Activated CD4-positive, CD25-positive, alpha-beta regulatory T cell treated with anti-CD3 and anti-CD28 coated beads, Interleukin-2, amount 50 U/mL, for 72 hours (primary cell): ENCODE measurements around the gene ABR.
"Not testable (repeated sequence)": the region's sequence is repeated elsewhere in the genome, so short reads cannot be mapped to it uniquely, and the experiment has no call there.

Experiments
- DNase-seq: peaks from one replicate; pipeline ENCODE4 v3.0.0; 2021

ABR gene

DNA sequence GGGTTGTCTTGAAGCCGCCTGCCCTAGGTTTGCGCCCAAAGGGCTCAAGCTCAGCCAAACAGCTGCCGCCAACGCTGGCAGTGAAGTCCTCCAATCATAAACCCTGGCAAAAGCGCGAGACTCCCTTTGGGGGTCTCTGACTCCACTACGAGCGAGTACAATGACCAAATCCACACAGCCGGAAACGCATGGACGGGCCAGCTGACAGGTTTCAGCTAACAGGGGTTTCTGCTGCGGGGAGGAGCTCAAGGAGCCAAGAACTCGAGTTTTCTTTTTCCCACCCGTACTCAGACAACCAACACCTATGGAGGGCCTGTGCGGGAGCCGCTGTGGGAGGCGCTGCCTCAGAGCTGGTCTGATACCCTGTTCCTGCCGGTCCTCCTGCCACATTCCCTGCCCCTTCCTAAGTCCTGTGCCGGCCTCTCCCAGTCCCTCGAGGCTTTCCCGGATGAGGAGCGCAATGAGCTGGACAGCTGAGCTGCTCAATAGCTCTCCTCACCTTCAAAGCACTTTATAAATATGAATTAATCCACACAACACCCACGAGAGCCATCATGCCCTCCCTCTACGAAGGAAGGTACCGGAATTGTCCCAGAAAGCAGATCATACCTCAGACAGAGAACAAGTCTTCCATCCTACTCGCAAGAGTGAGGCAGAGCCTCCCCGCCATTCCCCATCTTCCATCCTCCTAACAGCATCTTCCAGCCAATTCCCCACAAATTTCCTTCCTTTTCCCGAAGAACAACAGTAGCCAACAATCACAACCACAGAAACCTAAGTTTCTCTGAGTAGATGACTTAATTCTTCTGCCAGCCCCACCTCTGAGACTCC is 6.1 kb downstream of the ABR start:
- DNase-seq, result no peak

GRCh38 chr17:1171953-1172352 is 7.8 kb downstream of the ABR start:
- DNase-seq, result no peak

- DNase-seq, result no peak
Observed at GRCh38 chr17:1170739-1171138, 9.0 kb downstream of the ABR start.

- DNase-seq, result no peak
Observed at GRCh38 chr17:1169929-1170312, 9.9 kb downstream of the ABR start.

- no peak for DNase-seq
Observed at GRCh38 chr17:1169221-1169928, 10.4 kb downstream of the ABR start.

- DNase-seq, result no peak
Observed at GRCh38 chr17:1168533-1169220, 11.1 kb downstream of the ABR start.

- DNase-seq, result no peak
Observed at GRCh38 chr17:1166276-1166675, 13.5 kb downstream of the ABR start.

DNA sequence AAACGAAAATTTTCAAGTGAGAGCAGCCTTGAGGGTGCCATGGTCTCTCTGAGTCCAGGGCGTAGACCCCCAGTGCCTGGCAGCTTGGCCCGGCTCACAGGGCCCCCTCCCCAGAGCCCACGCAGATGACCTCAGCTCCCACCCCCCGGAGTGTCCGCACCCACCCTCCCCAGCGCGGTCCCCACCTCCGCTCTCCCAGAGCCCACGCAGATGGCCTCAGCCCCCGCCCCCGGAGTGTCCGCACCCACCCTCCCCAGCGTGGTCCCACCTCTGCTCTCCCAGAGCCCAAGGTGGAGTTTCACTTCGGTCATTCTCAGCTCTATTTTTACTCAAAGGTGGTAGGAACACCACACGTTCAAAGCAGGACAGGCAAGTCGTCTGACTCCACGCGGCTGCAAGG is 13.9 kb downstream of the ABR start:
- no peak for DNase-seq

GRCh38 chr17:1164935-1165556 is 14.7 kb downstream of the ABR start:
- DNase-seq, result no peak

GRCh38 chr17:1162116-1162855 is 17.5 kb downstream of the ABR start:
- no peak for DNase-seq

DNA sequence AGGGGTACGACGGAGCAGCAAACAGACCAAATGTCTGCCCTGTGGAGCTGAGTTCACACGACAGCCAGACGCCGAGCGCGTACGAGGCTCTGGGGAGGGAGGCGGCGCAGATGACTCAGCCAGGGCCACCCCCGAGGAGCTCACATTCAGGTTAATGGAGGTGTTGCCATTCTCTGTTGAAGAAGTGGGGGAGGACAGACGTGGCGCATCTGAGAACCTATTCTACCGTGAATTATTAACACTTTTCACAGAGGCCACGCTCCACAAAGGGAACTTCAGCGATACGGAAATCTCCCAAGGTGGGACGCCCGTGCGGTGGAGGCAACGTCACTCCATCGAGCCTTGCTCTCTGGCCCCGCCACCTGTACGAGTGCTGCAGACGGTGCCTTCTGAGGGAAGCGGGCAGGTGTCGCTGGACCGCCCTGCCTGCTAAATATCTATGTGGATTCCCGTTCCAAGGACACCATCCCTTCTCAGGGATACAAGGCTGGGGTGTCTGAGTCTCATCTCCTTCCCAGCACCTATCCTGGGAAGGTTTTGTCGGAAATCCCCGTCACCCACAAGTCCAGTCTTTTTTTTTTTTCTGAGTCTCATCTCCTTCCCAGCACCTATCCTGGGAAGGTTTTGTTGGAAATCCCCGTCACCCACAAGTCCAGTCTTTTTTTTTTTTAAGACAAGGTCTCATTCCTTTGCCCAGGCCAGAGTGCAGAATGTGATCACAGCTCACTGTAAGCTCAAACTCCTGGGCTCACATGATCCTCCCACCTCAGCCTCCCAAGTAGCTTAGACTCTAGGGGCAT is 19.0 kb downstream of the ABR start:
- DNase-seq, result no peak

DNA sequence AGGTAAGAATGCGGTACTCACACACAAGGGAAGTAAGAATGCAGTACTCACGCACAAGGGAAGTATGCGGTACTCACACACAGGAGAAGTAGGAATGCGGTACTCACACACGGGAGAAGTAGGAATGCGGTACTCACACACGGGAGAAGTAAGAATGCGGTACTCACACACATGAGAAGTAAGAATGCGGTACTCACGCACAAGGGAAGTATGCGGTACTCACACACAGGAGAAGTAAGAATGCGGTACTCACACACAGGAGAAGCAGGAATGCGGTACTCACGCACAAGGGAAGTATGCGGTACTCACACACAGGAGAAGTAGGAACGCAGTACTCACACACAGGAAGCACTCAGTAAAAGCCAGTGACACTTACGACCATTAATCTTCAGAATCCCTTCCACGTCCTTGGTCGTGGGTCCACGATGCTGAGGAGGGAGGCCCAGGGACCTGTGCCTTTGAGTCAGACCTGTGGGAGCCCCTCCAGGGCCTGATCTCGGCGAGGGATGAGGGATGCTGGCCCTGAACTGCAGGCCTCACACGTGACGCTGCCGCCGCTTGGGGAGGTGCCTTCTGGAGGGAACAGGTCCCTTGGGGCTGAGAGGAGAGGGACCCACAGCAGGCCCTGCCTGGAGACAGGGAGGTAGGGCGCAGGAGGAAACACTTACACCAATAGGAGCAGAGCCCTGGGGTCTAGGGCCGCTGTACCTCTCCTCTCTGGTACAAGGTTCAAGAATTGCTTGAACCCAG is 20.2 kb downstream of the ABR start:
- no peak for DNase-seq

- DNase-seq, result no peak
Observed at GRCh38 chr17:1158879-1159278, 20.9 kb downstream of the ABR start.

GRCh38 chr17:1156864-1157263 is 22.9 kb downstream of the ABR start:
- no peak for DNase-seq

- no peak for DNase-seq
Observed at GRCh38 chr17:1154704-1155103, 25.1 kb downstream of the ABR start.

DNA sequence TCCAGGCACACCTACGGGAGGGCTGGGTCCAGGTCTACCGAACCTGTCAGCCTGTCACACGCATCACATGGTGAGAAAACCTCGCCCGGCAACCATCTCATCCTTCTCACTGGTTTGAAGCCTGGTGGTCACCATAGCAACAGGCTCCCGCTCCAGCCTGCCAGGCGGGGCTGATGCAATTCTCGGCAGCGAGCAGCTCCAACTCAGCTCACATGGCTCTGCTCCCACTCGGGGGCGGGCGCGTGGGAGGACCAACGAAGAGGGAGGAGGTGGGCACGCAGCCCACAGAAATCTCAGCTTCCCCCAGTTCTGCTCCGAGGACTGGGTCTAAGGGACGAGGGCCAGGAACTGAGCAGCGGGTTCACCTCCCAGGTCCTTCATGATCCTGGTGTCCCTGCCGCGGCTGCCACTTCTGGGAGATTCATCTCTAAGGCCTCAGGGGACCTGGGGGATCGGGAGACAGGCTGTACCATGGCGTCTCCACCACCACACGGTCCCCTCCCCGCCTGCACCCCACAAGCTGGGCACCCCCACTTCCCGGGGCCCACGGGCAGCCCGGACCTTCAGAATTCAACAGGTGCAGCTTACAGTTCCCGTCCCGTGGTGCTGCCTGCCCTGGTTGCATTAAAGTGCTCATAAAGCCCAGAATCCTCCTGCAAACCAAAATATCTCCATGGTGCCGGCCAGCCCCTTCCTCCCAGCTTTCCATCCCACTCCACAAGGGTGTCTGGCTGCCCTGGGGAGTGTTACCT is 25.8 kb downstream of the ABR start:
- DNase-seq, result no peak

DNA sequence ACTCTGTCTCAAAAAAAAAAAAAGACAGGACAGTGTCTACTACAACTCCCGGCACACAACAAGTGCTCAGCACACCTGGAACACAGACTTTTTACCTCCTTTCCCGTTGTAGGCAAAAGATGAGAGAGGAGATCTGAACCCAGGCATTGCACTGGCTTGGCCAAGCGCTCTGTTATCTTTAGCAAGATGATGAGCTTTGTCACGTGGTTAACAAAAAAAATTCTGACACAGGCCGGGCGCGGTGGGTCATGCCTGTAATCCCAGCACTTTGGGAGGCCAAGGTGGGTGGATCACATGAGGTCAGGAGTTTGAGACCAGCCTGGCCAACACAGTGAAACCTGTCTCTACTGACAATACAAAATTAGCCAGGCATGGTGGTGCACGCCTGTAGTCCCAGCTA is 27.2 kb downstream of the ABR start:
- DNase-seq, result not testable (repeated sequence)

- DNase-seq, result no peak
Observed at GRCh38 chr17:1150863-1151600, 28.7 kb downstream of the ABR start.

DNA sequence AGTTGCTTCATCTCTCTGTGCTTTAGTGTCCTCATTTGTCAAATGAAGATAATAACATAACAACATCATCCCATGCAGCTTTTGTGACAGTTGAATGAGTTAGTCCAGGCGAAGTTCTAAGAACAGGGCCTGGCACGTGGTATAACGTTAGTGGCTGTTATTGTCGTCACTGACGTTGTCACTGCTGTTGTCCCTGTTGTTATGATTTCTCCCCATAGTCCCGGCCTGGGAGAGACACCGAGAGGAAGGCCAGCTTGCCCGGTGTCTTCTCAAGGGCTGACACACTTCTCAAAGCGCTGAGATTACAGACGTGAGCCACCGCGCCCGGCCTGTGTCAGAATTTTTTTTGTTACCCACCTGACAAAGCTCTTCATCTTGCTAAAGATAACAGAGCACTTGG is 29.9 kb downstream of the ABR start:
- no peak for DNase-seq

- no peak for DNase-seq
Observed at GRCh38 chr17:1147664-1148063, 32.1 kb downstream of the ABR start.
